DMS153 treated with DMSO at 0.1 percent for 48 hours (cell line): ENCODE results near the gene SVEP1.
A peak's percentile ranks its signal among the peaks of the same experiment; 100 is the strongest.
"Not testable (repeated sequence)": the region's sequence is repeated elsewhere in the genome, so short reads cannot be mapped to it uniquely, and the experiment has no call there.

Source experiments
- DNase-seq: peaks from one replicate; lab custom pipeline; 2025; ENCODE audit not compliant: unreplicated experiment; lab: John Stamatoyannopoulos, UW

The SVEP1 gene

DNA sequence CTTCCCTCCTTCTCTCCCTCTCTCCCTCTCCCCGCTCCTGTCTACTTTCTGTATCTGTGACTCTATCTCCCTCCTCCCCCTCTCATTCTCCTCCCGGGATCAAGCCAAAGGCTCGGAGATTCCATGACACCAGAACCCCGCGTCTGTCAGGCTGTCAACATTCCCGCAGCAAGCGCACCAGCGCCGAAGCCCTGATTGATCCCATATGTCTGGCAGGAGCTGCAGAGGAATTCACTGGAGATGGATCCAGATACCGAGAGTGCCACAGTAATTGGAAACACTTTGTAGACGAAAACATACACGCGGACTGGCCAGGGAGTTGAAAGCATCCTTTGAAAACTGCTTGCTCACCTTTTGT lies 300 bp upstream of the SVEP1 start:
- DNase-seq: no peak

DNA sequence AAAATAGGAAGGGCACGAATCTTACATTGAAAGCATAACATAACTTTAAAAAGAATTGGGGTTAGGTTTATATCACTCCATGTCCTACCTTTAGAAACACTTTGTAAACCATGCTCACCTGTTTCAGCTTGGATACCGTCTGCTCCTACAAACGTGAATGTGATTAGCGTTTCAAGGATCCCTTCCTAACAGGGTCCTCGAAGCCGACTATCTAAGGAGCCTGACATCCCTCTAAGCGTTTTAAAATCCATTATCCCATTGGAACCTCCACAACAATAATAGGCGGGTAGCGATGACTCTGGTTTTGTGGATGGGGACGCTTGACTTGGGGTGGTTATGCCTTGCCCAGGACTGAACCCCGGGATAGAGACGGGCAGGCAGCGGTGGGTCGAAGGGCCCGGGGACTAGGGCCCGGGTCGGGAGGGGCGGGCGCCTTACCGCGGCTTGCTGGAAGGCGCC lies 937 bp downstream of the SVEP1 start:
- DNase-seq: no peak

DNA sequence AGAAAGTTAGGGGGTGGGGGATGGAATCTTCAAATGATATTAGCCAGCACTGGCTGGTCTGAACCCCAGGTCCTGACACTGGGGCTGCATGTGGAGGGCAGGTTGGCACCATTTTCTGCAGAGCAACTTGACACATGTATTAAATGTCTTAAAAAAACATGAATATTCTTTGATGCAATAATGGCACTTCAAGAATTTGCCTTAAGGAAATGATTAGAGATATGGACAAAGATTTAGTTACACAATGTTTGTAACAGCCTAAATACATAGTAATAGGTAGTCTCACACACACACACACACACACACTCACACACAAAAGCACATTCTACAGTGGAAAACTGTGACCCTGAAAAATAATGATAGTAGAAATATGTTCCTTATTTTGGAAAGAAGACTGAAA lies 3.6 kb downstream of the SVEP1 start:
- DNase-seq: no peak

DNA sequence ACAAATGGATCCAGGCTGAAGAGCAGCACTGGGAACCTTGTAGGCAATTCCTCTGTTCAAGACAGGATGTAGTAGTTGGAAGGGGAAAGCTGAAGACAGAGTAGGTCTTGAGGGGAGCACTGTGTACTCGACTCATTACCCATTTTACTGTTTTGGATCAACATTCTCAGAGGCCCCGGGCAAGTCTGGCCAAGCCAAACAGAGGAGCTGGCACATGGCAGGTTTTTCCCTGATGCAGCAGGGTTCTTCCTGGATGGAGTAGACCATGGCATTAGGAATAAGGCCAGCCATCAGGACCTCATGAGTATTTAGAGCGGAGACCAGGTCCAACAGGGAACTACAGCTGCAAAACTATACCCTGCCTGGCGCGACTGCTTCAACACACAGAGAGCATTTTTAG lies 4.4 kb downstream of the SVEP1 start:
- no peak for DNase-seq

DNA sequence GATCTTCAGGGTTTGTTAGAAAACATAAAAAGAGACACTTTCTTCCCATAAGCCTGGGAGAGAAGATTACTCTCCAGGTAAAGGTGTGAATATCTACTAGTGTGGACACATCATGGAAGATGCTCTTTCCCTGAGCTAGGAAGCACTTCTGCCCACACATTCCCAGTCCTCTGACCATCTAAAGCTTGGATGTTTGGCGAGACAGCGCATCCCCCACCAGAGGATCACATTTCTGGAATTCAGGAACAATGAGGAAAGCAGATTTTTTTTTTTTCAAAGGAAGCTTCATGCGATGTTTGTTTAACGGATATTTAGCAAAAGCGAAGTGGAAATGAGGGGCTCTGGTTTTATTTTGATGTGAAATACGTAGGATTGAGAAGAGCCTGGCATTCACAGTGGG lies 6.2 kb downstream of the SVEP1 start:
- DNase-seq: no peak

DNA sequence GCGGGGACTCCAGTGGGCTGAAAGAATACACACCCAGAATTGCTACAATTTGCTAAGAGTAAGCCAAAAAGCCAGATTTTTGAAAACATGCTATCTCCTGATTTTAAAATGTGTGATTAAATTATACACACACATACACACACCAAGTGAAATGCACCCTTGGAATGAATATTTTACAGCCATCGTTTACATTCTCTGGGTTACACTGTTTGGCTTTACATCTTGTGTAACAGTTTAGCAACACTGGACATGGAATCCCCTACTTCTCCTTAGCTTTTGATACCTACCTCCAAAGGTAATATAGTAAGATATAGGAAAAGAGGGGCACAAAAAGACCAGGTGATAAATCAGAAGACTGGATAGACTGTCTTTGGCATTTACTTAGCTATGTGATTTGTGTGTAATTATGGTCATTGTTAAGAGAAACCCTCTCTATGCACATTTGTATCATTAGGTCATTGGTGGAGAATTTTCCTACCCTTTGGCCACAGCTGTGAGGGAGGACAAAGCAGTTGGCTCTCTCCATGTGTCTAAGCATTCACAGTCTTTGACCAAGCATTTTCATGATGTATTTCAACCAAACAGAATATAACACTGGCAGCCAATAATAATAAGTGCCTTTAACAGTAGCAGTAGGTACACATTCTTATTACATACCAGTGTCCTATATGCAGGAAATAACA lies 7.6 kb downstream of the SVEP1 start:
- no peak for DNase-seq

DNA sequence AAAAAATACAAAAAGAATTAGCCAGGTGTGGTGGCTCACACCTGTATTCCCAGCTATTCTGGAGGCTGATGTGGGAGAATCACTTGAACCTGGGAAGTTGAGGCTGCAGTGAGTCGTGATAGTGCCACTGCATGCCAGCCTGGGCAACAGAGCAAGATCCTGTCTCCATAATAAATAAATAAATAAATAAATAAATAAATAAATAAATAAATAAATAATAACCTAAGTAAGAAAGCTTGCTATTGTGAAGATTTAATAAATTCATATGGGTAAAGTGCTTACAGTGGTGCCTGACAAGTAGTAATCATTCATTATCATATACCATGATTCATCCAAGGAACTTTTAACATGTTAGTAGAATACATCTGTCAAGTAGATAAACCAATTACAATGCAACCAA lies 13.4 kb downstream of the SVEP1 start:
- DNase-seq: no peak

DNA sequence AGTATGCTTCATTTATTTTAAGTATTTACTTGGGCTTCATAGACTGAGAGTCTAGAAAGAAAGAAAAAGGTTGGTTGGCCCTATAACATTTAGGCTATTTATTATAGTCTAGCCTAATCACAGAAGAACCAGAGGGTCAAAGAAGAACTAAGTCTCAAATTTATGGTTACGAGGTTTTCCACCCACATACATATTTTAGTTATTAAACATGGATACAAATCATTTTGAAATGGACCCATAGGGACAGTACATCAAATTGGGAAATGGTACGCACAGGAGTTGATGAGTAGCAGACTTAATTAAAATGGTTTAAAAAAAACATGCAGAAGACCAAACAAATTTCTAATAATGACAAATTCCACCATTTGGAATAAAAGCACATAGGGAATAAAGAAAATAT lies 17.7 kb downstream of the SVEP1 start:
- DNase-seq: no peak

DNA sequence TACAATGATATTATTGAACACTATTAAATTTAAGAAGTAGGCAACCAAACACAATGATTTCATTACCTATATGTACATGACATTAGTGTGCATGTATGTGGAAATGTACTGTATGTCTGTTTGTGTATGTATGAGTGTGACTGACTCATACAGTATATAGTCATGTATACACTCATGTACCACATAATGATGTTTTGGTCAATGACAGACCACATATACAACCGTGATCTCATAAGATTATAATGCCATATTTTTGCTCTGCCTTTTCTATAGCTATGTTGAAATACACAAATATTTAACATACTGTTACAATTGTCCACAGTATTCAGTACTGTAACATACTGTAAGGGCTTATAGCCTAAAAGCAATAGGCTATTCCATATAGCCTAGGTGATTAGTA lies 19.7 kb downstream of the SVEP1 start:
- no peak for DNase-seq

DNA sequence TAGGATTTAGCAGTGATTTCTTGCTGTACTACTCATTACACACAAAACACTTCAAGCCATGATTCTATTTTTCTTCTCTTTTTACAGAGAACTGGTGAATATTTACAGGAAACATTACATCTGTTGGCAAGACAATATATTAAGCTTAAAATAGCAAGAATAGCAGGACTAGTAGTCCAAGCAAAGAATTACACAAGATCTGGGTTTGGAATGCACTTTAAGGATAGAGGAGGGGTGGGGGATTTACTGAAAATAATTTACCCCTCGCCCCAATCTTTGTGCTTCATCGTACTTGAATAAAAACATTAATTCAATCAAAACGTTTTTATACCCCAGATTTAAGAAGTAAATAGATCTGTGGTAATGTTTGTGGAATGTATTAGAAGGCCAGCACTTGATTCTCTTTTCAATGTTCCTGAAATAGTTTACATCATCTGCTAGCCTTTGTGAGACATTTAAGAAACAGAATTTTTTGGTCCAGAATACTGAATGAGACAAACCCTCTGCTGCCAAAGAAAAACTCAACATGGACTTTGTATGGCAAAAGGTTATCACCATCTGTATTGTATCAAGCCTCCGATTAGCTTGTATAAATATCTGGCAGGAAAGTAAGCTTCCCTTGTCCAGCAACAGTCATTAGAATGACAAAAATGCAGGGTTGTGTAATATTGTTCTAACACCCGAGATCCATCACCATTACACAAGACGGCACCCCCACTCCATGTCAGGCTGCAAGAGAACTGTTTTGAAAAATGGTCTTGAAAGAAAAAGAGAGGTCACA lies 23.8 kb downstream of the SVEP1 start:
- DNase-seq: no peak

DNA sequence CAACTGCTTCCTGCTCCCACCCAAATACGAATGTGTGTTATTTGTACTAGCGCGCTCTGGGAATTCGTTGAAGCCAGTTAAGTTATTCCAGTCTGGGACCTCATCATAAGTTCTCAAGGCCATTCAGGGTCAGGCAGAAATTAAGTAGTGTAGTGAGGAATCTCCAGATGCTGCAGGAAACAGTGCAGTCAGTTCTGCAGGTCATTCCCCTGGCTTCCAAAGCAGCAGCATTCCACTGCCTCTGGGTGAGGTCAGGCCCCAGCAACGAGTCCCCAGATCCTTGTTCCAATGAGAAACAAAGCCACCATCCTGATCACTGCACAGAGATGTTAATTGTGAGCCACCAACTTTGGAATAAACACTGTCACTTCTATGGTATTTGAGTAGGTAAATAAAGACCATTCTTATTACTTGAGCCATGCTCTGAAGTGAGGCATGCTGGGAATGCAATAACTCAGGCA lies 33.1 kb downstream of the SVEP1 start:
- no peak for DNase-seq

DNA sequence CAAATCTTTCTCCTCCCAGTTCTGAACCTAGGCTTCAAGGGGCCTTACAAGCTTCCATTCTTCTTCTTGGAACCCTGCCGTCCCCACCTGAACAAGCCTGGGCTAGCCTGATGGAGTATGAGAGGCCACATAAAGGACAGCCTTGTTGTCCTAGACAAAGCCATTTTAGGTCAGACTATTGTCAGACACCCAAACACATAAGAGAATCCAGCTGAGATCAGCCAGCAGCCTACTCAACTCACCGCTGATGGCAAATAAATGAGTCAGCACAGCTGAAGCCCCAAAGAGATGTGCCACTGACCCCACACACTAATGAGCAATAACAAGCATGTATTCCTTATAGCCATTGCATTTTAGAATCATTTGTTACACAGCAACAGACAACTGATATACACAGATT lies 33.8 kb downstream of the SVEP1 start:
- DNase-seq: peak; percentile 21

DNA sequence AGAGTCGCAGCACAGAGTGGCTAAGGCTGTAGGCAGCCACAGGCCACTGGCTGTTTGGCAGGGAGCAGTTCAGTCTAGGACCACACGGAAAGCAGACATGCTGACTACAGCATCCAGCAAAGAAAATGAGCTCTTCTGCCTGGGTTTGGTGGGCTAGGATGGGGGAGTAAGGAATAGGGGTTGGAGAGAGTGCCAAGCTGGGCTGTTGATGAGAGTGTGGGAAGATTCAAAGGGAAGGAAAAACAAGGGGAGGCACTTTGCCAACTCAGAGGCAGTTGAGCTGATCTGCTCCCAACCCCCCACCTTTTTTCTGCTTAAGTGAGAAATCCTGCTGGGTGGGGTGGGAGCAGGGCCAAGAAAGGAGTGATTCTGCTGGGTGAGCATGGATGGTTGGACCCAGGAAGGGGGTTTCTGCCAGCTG lies 35.9 kb downstream of the SVEP1 start:
- no peak for DNase-seq

DNA sequence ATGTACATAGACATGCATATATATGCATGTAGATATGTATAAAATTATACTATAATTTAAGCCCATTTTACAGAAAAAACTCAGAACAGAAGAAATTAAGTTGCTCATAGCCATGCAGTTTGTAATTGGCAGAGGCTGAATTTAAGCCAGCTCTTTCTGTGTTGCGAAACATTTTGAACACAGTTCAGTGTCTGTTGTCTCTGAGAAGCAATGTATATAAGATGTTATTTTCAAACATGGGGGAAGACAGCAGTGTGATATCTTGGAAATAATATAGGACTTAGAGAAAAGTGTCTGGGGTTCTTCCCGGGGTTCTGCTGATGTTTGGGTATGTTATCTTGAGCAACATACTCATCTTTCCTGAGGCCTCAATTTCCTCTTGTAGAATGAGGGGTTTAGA lies 37.6 kb downstream of the SVEP1 start:
- DNase-seq: no peak

DNA sequence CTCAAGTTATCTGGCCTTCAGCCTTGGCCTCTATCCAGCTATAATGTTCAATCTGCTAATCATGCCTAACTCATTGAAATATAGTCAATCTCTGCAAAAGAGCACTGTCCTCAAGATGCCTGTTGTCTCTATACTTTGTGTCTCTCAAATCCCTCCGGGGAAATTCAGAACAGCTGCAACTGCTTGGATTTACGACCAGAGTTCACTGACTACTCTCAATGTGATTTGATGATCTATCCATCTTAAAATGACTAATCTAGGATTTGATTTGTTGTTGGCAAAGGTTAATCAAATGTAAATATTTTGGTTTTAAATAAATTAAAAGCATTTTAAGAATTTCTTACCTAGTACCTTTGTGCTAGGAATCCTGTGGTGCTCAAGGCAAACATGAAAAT lies 40.9 kb downstream of the SVEP1 start:
- no peak for DNase-seq

DNA sequence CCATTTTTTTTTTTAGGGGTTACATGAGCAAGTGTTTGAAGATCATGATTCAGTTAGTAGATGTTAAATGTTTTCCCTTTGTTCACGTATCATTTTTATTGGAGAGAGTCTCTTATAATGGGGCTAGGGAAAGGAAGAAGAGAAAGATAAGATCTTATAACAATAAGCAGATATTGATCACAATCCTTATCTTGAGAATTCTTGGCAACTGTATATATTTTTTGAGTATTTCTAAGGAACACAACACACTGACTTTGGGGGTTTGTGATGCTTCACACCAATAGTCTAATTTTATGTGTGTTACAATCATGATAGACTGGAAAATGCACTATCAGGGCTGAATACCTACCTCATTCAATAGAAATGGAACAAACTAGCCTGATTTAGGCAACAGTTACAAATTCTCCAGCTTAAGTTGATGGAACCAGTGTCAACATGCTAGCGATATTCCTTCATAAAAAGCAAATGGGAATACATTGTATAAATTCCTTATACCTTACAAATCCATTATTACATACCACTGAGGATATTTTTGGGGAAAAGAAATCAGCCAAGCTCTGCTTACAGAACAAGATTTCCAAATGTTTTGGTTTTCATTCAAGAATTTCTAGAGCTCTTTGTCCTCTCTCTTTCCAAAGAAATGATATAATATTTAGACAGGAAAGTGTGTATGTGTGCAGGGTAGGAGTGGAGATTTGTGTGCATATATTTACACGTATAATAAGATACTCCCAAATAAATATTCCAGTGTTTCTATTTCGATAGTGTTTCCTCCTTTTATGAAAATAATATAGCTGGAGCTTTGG lies 41.5 kb downstream of the SVEP1 start:
- no peak for DNase-seq

DNA sequence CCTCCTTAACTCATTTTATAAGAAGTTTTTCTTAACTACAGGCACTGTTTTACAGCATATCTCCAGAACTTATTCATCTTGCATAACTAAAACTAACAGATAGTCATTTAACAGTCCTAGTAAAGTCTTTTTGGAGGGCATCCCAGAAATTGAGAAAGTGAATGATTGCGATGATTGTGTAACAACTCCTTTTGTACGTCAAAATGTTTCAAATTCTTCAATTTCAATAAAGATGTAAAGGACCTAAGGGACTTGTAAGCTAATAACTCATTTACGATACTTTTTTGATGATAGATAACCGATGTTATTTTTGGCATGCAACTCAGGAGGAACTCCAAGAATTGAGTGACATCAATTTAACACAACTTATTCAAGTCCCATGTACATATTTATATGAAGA lies 42.7 kb downstream of the SVEP1 start:
- DNase-seq: no peak

DNA sequence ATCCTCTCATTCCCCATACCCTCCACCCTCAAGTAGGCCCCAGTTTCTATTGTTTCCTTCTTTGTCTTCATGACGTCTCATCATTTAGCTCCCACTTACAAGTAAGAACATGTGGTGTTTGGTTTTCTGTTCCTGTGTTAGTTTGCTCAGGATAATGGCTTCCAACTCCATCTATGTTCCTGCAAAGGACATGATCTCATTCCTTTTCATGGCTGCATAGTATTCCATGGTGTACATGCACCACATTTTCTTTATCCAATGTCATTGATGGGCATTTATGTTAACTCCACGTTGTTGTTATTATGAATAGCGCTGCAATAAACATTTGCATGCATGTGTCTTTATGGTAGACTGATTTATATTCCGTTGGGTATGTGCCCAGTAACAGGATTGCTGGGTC lies 45.4 kb downstream of the SVEP1 start:
- not testable (repeated sequence) for DNase-seq

DNA sequence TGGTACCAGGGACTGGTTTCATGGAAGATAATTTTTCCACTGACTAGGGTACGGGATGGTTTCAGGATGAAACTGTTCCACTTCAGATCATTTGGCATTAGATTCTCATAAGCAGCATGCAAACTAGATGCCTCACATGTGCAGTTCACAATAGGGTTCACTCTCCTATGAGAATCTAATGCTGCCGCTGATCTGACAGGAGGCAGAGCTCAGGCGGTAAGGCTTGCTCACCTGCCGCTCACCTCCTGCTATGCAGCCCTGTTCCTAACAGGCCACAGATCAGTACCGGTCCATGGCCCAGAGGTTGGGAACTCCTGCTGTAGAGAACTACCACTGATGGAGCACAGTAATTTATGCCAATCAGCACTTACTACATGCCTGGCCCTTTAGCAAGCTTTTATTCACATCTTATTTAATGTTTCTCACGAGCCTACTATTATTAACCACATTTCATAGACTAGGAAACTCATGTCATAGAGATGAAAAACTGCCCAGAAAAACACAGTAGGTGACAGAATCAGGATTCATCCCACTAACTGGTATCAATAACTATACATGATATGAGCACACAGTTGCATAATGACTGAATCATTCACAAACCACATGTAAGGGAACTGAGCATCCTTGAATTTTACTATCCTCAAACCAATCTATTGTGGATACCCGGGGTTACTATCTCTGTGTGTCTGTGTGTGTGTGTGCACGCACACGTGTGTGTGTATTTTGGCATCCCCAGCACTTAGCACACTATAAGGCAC lies 46.5 kb downstream of the SVEP1 start:
- no peak for DNase-seq

DNA sequence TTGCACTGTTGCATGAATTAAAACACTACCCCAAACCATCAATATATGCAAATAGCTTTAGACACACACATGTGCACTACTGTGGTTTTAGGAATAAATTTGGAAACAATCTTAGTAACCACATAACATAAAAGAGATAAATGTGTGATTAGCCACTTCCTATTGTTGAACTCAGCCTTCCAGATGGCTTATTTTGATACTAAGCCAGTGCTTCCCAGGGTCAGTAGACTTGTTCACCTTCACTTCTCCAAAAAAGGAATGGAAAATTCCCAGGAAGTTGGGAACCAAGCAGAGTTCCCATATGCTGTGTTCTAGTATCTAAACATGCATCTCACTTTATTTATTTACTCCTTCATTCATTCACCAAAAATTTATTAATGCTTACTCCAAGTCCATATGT lies 47.8 kb downstream of the SVEP1 start:
- no peak for DNase-seq

DNA sequence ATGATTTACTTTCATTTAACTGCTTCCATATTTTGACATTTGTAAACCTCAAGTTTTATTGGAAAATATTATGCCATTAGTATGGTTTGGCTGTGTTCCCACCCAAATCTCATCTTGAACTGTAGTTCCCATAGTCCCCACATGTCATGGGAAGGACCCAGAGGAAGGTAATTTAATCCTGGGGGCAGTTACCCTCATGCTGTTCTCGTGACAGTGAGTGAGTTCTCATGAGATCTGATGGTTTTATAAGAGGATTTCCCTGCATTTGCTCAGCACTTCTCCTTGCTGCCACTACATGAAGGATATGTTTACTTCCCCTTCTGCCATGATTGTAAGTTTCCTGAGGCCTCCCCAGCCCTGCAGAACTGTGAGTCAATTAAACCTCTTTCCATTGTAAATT lies 48.3 kb downstream of the SVEP1 start:
- not testable (repeated sequence) for DNase-seq
